Stimulated activated naive CD8-positive, alpha-beta T cell treated with anti-CD3 and anti-CD28 coated beads, Interleukin-15, Interleukin-2, amounts not matched to agents 100 ng/mL and 50 ng/mL, for 24 hours (primary cell): ENCODE measurements around the gene PAK5.

Experiments used
- H3K27ac Mint-ChIP-seq: one replicate; pipeline ENCODE4 v1.8.0; 2021; ENCODE audit warnings: mild to moderate bottlenecking, mixed read lengths
- H3K27me3 Mint-ChIP-seq: one replicate; pipeline ENCODE4 v1.8.0; 2021; ENCODE audit warnings: mixed read lengths
- H3K36me3 Mint-ChIP-seq: one replicate; pipeline ENCODE4 v1.8.0; 2021; ENCODE audit warnings: low read depth, mixed read lengths
- H3K4me1 Mint-ChIP-seq: one replicate; pipeline ENCODE4 v1.8.0; 2021; ENCODE audit warnings: low read depth, mixed read lengths
- H3K4me3 Mint-ChIP-seq: one replicate; pipeline ENCODE4 v1.8.0; 2021; ENCODE audit warnings: mild to moderate bottlenecking, mixed read lengths
- H3K9me3 Mint-ChIP-seq: one replicate; pipeline ENCODE4 v1.8.0; 2021; ENCODE audit warnings: mixed read lengths

Gene PAK5

DNA sequence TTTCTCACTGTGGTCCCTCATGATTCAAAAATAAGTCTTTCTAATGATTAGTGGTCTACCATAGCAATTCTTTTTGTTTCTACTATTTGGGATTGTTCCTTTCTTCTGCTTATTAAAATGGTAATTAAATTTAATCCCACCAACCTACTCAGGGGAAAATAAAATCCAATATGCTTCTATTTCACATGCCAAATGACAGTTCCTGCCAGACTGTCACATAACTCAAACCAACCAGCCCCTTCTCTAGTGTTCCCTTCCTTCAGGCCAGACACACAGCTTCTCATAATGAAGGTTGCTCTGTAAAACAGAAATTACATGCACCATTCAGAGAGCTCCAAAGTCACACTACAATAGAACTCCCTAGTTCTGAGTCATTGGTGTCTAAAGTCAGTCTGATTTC lies 23.2 kb downstream of the PAK5 start:
- H3K4me1 Mint-ChIP-seq: no peaks in the 10 kb centered on the region
- H3K4me3 Mint-ChIP-seq: no peak overlapping the region
- H3K9me3 Mint-ChIP-seq: no peaks in the 10 kb centered on the region
- H3K36me3 Mint-ChIP-seq: no peaks in the 10 kb centered on the region
- no peak overlapping the region for H3K27ac Mint-ChIP-seq
- no peaks in the 10 kb centered on the region for H3K27me3 Mint-ChIP-seq

DNA sequence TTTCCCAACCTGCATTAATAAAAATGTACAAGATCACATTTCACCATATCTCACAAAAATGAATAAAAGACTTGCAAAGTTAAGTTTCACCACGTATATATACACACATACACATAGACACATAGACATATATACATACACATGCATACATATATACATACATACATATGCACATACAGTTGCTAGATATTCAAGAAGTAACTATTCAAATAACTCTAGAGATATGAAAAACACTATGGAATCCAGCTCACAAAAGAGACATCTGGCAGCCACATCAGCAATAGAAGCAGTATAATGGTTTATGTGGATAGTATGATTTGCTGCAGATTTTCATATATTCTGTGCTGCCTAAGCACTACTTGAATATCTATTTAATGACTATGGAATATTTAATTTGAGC lies 28.1 kb downstream of the PAK5 start:
- H3K36me3 Mint-ChIP-seq: no peaks in the 10 kb centered on the region
- H3K27ac Mint-ChIP-seq: no peak overlapping the region
- H3K4me3 Mint-ChIP-seq: no peak overlapping the region
- no peaks in the 10 kb centered on the region for H3K27me3 Mint-ChIP-seq
- no peaks in the 10 kb centered on the region for H3K9me3 Mint-ChIP-seq
- H3K4me1 Mint-ChIP-seq: no peaks in the 10 kb centered on the region

DNA sequence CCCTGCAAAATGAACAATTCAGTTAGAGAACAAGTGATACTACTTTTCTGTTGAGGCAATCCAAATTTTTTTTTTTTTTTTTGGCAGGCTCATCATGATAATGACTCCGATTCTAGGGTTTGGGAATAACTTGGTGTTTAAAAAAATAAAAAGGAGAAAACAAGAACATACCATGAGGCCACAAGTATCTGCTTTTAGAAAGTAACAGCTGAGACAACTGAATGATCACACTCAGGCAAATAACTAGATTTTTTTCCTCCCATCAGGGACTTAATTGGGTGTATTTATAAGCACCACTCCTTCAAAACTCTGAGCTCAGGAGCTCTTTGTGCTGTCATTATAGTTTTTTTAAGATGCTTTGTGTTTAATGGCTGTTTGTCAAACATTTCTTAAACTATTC lies 29.6 kb downstream of the PAK5 start:
- H3K4me1 Mint-ChIP-seq: no peaks in the 10 kb centered on the region
- H3K27me3 Mint-ChIP-seq: no peaks in the 10 kb centered on the region
- H3K36me3 Mint-ChIP-seq: no peaks in the 10 kb centered on the region
- H3K4me3 Mint-ChIP-seq: no peak overlapping the region
- no peaks in the 10 kb centered on the region for H3K9me3 Mint-ChIP-seq
- no peak overlapping the region for H3K27ac Mint-ChIP-seq

DNA sequence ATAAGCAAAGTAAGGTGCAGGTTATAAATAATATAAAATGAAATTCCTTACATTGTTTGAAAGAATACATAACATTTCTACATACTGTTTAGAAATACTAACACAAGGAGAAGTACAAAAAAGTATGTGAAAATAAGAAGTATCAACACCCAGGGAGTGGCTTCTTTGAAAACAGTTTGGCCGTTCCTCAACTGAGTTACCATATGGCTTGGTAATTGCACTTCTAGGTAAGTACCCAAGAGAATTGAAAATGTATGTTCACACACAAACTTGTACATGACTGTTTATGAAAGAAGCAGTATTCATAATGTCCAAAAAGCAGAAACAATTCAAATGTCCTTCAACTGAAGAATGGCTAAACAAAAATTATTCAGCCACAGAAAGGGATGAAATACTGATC lies 30.7 kb downstream of the PAK5 start:
- Mint-ChIP-seq H3K9me3 (no peaks in the 10 kb centered on the region), H3K4me1 (no peaks in the 10 kb centered on the region), H3K27ac (no peak overlapping the region), H3K4me3 (no peak overlapping the region), H3K36me3 (no peaks in the 10 kb centered on the region), H3K27me3 (no peaks in the 10 kb centered on the region)

DNA sequence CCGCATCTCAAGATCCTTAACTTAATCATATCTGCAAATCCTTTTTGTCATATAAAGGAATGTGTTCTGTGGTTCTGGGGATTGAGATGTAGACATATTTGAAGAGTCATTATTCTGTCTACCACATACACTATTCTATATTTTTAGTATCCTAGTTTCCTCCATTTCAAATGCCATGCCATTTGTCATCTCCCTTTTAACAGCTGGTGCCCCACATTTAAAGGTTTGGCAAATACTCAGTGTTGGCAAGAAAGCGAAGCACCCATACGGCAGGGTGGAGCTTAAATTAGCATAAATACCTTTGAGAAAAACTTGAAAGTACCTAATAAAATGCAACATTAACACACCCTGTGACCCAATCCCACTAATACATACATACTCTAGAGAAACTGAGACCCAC lies 31.7 kb downstream of the PAK5 start:
- Mint-ChIP-seq H3K4me3 (no peak overlapping the region), H3K27me3 (no peaks in the 10 kb centered on the region), H3K27ac (no peak overlapping the region), H3K4me1 (no peaks in the 10 kb centered on the region), H3K9me3 (no peaks in the 10 kb centered on the region), H3K36me3 (no peaks in the 10 kb centered on the region)

DNA sequence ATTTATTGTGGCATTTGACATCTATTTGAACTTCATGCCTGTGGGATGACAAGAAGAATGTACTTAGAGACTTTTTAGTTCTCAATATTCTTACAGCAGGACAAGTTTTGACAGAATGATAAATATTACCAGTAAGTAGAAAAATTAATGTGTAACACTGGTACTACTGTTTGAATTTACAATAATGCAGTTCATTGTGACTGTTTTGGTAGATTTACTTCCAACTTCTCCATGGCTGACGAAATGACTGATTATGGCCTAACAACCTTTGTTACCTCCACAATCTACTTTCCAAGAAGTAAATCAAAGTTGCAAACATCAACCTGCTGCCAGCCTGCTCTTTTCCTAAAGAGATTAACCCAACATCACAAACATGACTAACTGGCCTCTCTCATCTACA lies 38.5 kb downstream of the PAK5 start:
- no peak overlapping the region for H3K27ac Mint-ChIP-seq
- H3K4me3 Mint-ChIP-seq: no peak overlapping the region
- H3K36me3 Mint-ChIP-seq: no peaks in the 10 kb centered on the region

DNA sequence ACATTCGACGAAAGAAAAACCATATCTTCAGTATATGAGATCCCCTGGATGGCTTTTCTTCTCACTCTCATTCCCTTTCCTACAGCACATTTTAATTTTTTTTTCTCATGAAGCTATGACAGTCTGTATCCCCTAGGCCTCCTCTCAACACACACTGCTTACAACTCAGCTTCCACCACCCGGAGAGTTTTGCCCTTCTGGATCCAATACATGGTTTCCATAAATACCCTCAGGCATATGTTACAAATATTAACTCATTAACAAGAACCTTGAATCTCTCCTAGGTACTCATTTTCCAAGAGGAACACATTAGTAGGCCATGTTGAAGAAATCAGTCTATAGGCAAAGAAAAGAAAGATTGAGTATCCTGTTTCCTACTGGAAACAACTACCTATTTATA lies 44.0 kb downstream of the PAK5 start:
- Mint-ChIP-seq H3K9me3 (peaks cover 7% of the 10 kb centered on the region), H3K36me3 (no peaks in the 10 kb centered on the region), H3K27ac (no peak overlapping the region), H3K27me3 (peaks cover 3% of the 10 kb centered on the region), H3K4me1 (no peaks in the 10 kb centered on the region), H3K4me3 (no peak overlapping the region)

More for the DNA sequence above, 38.5 kb downstream of the PAK5 start:
- Mint-ChIP-seq H3K9me3 (peaks cover 7% of the 10 kb centered on the region), H3K27me3 (peaks cover 3% of the 10 kb centered on the region), H3K4me1 (no peaks in the 10 kb centered on the region)

DNA sequence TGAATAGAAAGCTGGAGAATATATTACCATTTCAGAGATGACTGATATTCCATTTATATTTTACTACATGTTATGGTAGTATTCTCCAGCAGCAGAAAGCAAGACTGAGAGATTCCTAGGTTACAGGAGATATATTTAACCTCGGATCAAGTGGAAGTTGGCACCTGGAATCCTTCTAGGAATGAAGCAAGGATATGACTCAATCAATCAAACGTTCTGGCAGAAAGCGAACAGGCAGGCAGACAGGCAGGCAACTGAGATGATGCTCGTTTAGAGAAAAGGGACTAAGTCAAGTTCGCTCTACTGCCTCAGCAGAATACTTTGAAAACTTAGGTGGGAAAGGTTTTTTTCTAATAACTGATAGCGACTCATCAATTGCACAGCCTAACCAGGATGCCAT lies 46.2 kb downstream of the PAK5 start:
- Mint-ChIP-seq H3K27ac (no peak overlapping the region), H3K36me3 (no peaks in the 10 kb centered on the region), H3K9me3 (peaks cover 7% of the 10 kb centered on the region), H3K4me3 (no peak overlapping the region), H3K27me3 (peaks cover 3% of the 10 kb centered on the region), H3K4me1 (no peaks in the 10 kb centered on the region)

DNA sequence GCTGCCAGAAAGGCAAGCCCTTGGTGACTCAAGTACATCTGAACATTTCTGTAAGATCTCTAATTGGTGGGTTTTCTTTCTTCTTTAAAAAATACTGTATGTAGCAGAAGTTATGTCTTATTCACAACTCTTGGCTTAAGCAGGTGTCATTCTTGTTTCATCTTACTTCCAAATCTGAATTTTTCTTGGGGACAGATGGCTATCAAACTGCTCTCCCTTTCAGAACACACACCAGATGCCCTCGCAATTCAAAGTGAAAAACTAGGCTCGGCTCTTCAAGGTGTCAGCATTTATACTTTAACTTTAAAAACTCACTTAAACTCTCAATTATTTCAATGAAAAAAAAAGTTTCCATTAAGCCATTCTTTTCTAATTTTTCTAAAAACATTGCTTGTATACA lies 49.7 kb downstream of the PAK5 start:
- H3K27ac Mint-ChIP-seq: no peak overlapping the region
- no peaks in the 10 kb centered on the region for H3K27me3 Mint-ChIP-seq
- no peak overlapping the region for H3K4me3 Mint-ChIP-seq
- no peaks in the 10 kb centered on the region for H3K36me3 Mint-ChIP-seq
- H3K4me1 Mint-ChIP-seq: no peaks in the 10 kb centered on the region
- no peaks in the 10 kb centered on the region for H3K9me3 Mint-ChIP-seq

DNA sequence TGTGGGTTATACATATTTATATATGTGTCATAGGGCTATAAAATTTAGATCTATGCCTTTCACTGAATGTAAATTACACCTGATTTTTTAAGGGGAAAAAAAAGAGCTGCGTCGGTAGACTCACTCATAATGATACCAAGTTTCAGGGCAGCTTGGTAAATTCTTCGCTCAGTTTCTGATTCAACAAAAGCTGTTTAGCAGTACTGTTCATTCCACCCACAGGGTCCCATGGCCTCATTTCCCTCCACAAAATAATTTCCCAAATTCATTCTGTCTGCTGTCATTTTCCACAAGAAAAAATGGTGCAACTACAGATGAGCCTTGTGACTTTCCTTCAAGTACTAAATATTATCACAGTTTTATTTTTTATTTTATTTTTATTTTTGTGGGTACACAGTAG lies 63.7 kb downstream of the PAK5 start:
- H3K27me3 Mint-ChIP-seq: no peaks in the 10 kb centered on the region
- no peak overlapping the region for H3K4me3 Mint-ChIP-seq
- H3K36me3 Mint-ChIP-seq: no peaks in the 10 kb centered on the region
- peaks cover 3% of the 10 kb centered on the region for H3K9me3 Mint-ChIP-seq
- H3K4me1 Mint-ChIP-seq: no peaks in the 10 kb centered on the region
- no peak overlapping the region for H3K27ac Mint-ChIP-seq

DNA sequence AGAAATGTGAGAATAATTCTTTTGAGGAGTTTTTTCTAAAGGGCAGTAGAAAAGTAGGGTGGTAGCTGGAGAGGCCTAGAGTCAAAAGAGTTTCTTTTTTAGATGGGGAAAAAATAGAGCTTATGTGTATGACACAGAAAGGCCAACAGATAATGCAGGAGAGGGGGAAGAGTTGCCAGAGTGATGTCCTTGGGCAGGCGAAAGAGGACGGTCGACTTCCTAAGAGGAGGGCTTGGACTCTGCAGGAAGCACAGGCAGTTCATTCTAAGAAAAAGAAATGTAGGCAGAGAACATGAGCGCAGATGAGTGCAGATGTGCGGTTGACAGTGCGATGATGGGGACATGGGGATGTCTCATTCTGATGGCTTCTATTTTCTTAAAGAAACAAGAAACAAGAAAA lies 68.9 kb downstream of the PAK5 start:
- Mint-ChIP-seq H3K36me3 (no peaks in the 10 kb centered on the region), H3K27ac (no peak overlapping the region), H3K4me3 (no peak overlapping the region), H3K9me3 (peaks cover 3% of the 10 kb centered on the region), H3K27me3 (no peaks in the 10 kb centered on the region), H3K4me1 (no peaks in the 10 kb centered on the region)

DNA sequence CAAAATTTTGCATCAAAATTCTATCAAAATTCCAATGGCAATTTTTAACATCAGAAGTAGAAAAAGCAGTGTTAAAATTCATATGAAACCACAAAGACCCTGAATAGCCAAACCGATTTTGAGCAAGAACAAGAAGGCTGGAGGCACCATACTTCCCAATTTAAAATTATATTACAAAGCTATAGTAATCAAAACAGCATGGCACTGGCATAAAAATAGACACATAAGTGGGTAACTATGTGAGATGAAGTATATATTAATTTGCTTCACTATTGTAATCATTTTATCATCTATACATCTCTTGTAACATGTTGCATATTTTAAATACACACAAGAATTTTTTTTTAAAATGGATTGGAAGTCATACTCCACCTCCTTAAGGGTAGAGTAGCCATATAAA lies 77.4 kb downstream of the PAK5 start:
- Mint-ChIP-seq H3K27ac (no peak overlapping the region), H3K36me3 (no peaks in the 10 kb centered on the region)

DNA sequence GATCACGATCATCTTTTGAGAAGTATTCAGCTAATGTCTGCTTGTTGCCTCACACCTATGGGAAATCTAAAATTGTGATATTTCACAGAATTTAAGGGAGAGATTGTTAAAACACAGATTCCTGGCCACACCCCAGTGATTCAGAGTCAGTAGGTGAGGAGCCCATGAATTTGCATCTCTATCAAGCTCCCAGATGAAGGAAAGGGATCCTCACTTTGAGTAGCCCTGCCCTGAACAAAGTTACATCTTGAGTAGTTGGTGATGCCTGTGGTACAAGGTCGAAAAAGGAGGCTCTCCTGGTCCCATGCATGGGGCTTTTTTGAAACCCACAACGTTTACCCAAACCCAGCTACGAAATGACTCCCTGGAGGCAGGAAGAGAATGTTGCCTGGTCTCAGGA lies 79.5 kb downstream of the PAK5 start:
- Mint-ChIP-seq H3K9me3 (peaks cover 13% of the 10 kb centered on the region), H3K36me3 (no peaks in the 10 kb centered on the region), H3K4me1 (no peaks in the 10 kb centered on the region), H3K27me3 (no peaks in the 10 kb centered on the region), H3K27ac (no peak overlapping the region), H3K4me3 (no peak overlapping the region)

More for the DNA sequence above, 77.4 kb downstream of the PAK5 start:
- no peaks in the 10 kb centered on the region for H3K4me1 Mint-ChIP-seq
- H3K9me3 Mint-ChIP-seq: peaks cover 13% of the 10 kb centered on the region
- H3K27me3 Mint-ChIP-seq: no peaks in the 10 kb centered on the region
- no peak overlapping the region for H3K4me3 Mint-ChIP-seq

DNA sequence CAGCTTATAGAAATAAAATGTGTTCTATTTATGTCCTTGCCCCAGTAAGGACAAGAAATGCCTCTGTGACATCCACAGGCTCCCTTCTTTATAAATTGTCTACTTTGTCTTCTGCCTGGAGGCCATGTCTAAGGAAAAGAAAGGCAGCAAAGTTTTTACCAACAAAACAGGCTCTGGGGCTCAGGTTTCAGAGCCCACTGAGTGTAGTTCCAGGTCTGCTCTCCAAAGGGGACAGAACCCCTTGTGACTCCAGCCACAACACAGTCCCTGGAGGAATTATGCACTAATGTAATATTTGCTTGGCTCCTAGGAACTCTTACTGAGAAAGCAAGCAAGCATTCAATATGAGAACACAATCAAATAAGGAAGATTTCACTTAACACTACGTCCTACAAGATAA lies 80.1 kb downstream of the PAK5 start:
- H3K9me3 Mint-ChIP-seq: peaks cover 13% of the 10 kb centered on the region
- H3K27me3 Mint-ChIP-seq: no peaks in the 10 kb centered on the region
- H3K4me3 Mint-ChIP-seq: no peak overlapping the region
- no peaks in the 10 kb centered on the region for H3K4me1 Mint-ChIP-seq
- no peaks in the 10 kb centered on the region for H3K36me3 Mint-ChIP-seq
- H3K27ac Mint-ChIP-seq: no peak overlapping the region

DNA sequence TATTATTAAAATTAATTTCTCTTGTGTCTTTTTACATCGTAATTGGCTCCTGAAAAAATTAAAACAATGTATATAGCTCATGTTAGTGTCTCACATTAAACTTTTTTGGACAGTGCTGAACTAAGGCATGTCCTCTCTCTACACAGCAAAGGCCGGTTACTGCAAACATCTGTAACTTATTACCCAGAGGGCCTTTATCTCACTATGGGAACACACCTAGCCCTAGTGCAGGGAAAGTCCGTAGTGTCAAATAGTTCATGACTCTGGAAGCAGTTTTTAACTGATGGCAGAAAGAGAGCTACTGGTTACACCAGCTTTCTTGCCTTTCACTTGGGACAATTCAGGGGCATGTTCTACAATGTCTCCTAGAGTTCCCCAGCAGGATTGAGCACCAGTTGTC lies 82.2 kb downstream of the PAK5 start:
- H3K36me3 Mint-ChIP-seq: no peaks in the 10 kb centered on the region
- H3K27ac Mint-ChIP-seq: no peak overlapping the region
- H3K4me1 Mint-ChIP-seq: no peaks in the 10 kb centered on the region
- no peak overlapping the region for H3K4me3 Mint-ChIP-seq
- H3K27me3 Mint-ChIP-seq: no peaks in the 10 kb centered on the region
- peaks cover 8% of the 10 kb centered on the region for H3K9me3 Mint-ChIP-seq

DNA sequence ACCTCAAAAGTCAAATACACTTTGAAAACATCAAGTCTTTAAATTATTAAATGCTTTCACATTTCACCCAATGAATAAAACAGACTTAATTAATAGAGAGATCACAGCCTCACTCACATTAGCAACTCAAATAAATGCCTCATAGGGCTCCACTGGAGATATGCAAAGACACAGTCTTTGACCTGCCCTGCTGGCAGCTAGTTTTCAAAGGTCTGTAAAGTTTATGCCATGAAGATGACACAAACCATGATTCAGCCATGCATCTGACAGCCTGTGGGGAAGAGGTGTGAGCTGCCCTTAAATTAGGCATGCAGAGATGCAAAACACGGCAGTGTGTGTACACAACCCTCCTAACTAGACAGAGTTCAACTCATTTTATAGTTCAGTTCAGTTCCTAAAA lies 83.6 kb downstream of the PAK5 start:
- H3K9me3 Mint-ChIP-seq: peaks cover 3% of the 10 kb centered on the region
- no peak overlapping the region for H3K4me3 Mint-ChIP-seq
- no peaks in the 10 kb centered on the region for H3K4me1 Mint-ChIP-seq
- no peaks in the 10 kb centered on the region for H3K27me3 Mint-ChIP-seq
- H3K36me3 Mint-ChIP-seq: no peaks in the 10 kb centered on the region
- H3K27ac Mint-ChIP-seq: no peak overlapping the region

DNA sequence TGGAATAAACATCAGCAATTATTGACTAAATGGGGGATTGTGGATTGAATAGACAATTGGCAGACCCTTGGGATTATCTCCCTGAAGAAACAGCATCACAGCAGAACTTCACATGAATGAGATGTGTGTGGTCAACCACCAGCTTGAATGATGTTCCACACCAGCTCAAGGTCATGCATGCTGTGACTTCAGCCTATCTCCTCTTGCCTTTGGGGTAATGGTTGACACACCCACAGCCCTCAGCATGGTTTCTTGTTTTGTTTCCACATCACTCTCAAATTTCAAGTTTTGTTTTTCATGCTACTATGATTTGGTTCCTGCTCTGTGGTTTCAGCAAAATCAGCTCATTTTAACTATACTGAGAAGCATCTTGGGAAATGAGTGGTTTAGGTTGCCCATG lies 94.3 kb downstream of the PAK5 start:
- Mint-ChIP-seq H3K27me3 (no peaks in the 10 kb centered on the region), H3K27ac (no peak overlapping the region), H3K36me3 (no peaks in the 10 kb centered on the region), H3K4me1 (no peaks in the 10 kb centered on the region), H3K9me3 (peaks cover 7% of the 10 kb centered on the region), H3K4me3 (no peak overlapping the region)
